OCI-LY7 (cell line): ENCODE results near the gene DARS1. TPM values are rescaled to one million over a fixed set of nuclear protein-coding genes. Genes with fewer than 3 reads are reported as not detected.
A peak's percentile ranks its signal among the peaks of the same experiment; 100 is the strongest.

Source experiments
- BruUV-seq: library from RNA; stranded (reverse); fragments of 400-500 nt; replicated peaks from 2 replicates; lab custom pipeline; 2021; lab: Mats Ljungman, UMichigan
- CTCF ChIA-PET: fragments of 300-600 bp; sonication (Branson Sonifier 250); formaldehyde crosslinking; loops from one replicate; lab custom pipeline; 2022; ENCODE audit warnings: antibody characterized with exemption; ENCODE audit not compliant: unreplicated experiment; lab: Charles Lee
- POLR2A ChIA-PET: fragments of 300-600 bp; sonication (Branson Sonifier 250); formaldehyde crosslinking; loops from one replicate; lab custom pipeline; 2022; ENCODE audit warnings: antibody characterized with exemption; lab: Charles Lee
- DNase-seq: peaks from one replicate; pipeline ENCODE4 v3.0.0-alpha.2; 2015; ENCODE audit warnings: low spot score
- H2AFZ ChIP-seq: fragments of 200-600 bp; sonication (generic), shearing (Covaris generic); 2 replicates; pipeline ENCODE4 v1.6.1; 2014; ENCODE audit warnings: mild to moderate bottlenecking, antibody characterized with exemption, low read length, moderate library complexity
- H3K27ac ChIP-seq: fragments of 200-600 bp; sonication (generic); 2 replicates; pipeline ENCODE4 v1.5.1; 2014; ENCODE audit warnings: mixed run types, low read depth, mild to moderate bottlenecking, moderate library complexity, low read length, inconsistent platforms; ENCODE audit not compliant: poor library complexity, severe bottlenecking
- H3K36me3 ChIP-seq: fragments of 200-600 bp; sonication (generic); 2 replicates; pipeline ENCODE4 v1.6.1; 2014; ENCODE audit warnings: mild to moderate bottlenecking, antibody characterized with exemption, low read length, moderate library complexity, mixed read lengths; ENCODE audit not compliant: insufficient read depth
- H3K4me1 ChIP-seq: fragments of 200-600 bp; sonication (generic); 2 replicates; pipeline ENCODE4 v1.5.1; 2014; ENCODE audit warnings: mild to moderate bottlenecking, low read length; ENCODE audit not compliant: insufficient read depth, poor library complexity, severe bottlenecking
- H3K4me2 ChIP-seq: fragments of 200-600 bp; sonication (generic); 2 replicates; pipeline ENCODE4 v1.6.1; 2014; ENCODE audit warnings: mild to moderate bottlenecking, low read length
- H3K4me3 ChIP-seq: fragments of 200-600 bp; sonication (generic); 2 replicates; pipeline ENCODE4 v1.5.1; 2014; ENCODE audit warnings: mild to moderate bottlenecking, low read depth, low read length; ENCODE audit not compliant: poor library complexity, severe bottlenecking
- H3K79me2 ChIP-seq: fragments of 200-600 bp; sonication (generic); 2 replicates; pipeline ENCODE4 v1.6.1; 2016; ENCODE audit warnings: low read depth, mild to moderate bottlenecking, low read length, moderate library complexity, mixed read lengths; ENCODE audit not compliant: insufficient read depth
- H3K9me2 ChIP-seq: fragments of 200-600 bp; sonication (generic); 2 replicates; pipeline ENCODE4 v1.6.1; 2016; ENCODE audit warnings: mild to moderate bottlenecking, low read length, mixed read lengths; ENCODE audit not compliant: insufficient read depth
- H3K9me3 ChIP-seq: fragments of 200-600 bp; sonication (generic); 2 replicates; pipeline ENCODE4 v1.6.1; 2014; ENCODE audit warnings: mild to moderate bottlenecking, mixed run types, low read length, mixed read lengths
- H4K20me1 ChIP-seq: fragments of 200-600 bp; sonication (generic); 2 replicates; pipeline ENCODE4 v1.6.1; 2014; ENCODE audit warnings: mild to moderate bottlenecking, antibody characterized with exemption, low read length, moderate library complexity, mixed read lengths; ENCODE audit not compliant: insufficient read depth
- CTCF ChIP-seq: fragments of 200-600 bp; sonication (generic); conservative IDR thresholded peaks from 2 replicates; pipeline ENCODE4 v1.5.1; 2014; ENCODE audit warnings: mild to moderate bottlenecking, antibody characterized with exemption, low read length, moderate library complexity, mixed read lengths
- EZH2phosphoT487 ChIP-seq: fragments of 200-600 bp; sonication (generic); IDR thresholded peaks from 2 replicates; pipeline ENCODE4 v1.6.1; 2018; ENCODE audit warnings: low read depth, borderline replicate concordance, mild to moderate bottlenecking, mixed run types, antibody characterized with exemption, low read length, moderate library complexity, mixed read lengths
- intact Hi-C: fragments of 100-400 bp; cut with micrococcal nuclease; formaldehyde crosslinking; loops from one replicate; pipeline ENCODE4 v1.10.0; 2022; ENCODE audit not compliant: unreplicated experiment
- total RNA-seq, 2 experiments: library from RNA; depleted of rRNA in 1 of 2; stranded (reverse); fragments of >200 nt in 1 of 2; shearing (Covaris generic) in 1 of 2; gene quantifications; 2 replicates each; pipeline ENCODE4 v1.2.3, GENCODE V29; 2014 to 2022

Gene DARS1
- total RNA-seq, 2 experiments from 2014 or later = 90.5 to 140 TPM

- Histone ChIP-seq H2AFZ (no peak overlapping the region), H3K4me2 (no peak overlapping the region), H3K9me2 (no peaks in the 10 kb centered on the region), H4K20me1 (no peaks in the 10 kb centered on the region), H3K27ac (no peak overlapping the region), H3K9me3 (peaks cover 5% of the 10 kb centered on the region; the same call in 1 of the 2 replicates), H3K4me3 (no peak overlapping the region), H3K79me2 (peaks cover 59% of the 10 kb centered on the region), H3K4me1 (no peaks in the 10 kb centered on the region), H3K36me3 (peaks cover 65% of the 10 kb centered on the region)
- intact Hi-C loops = no loop called here
- ChIA-PET CTCF (no interaction called here), POLR2A (interaction anchor here (1.3 to 1.8 kb wide), 3 partner anchors 11 to 34 kb away, joined by 5 to 8 read pairs (median 7); no protein-coding TSS in a partner anchor)
- TF ChIP-seq CTCF (no peak), EZH2phosphoT487 (no peak)
- DNase-seq = no peak
- BruUV-seq = no TSS peak
Observed at GRCh38 chr2:135944625-135945024, 40.8 kb downstream of the DARS1 start.

- no peaks in the 10 kb centered on the region for H3K4me1 ChIP-seq
- H3K9me3 ChIP-seq = peaks cover 5% of the 10 kb centered on the region; the same call in 1 of the 2 replicates
- ChIA-PET POLR2A (interaction anchor here (0.7 to 1.8 kb wide), 7 partner anchors 9 to 116 kb away, joined by 3 to 8 read pairs (median 5); no protein-coding TSS in a partner anchor), CTCF (no interaction called here)
- intact Hi-C loops = no loop called here
- H3K4me2 ChIP-seq = no peak overlapping the region
- no peaks in the 10 kb centered on the region for H3K9me2 ChIP-seq
- no peak overlapping the region for H3K27ac ChIP-seq
- no peak for TF ChIP-seq CTCF
- TF ChIP-seq EZH2phosphoT487 = no peak
- H3K36me3 ChIP-seq = peaks cover 64% of the 10 kb centered on the region
- no peak overlapping the region for H2AFZ ChIP-seq
- no peak for DNase-seq
- BruUV-seq = no TSS peak
- peaks cover 43% of the 10 kb centered on the region for H3K79me2 ChIP-seq
- no peak overlapping the region for H3K4me3 ChIP-seq
- H4K20me1 ChIP-seq = no peaks in the 10 kb centered on the region
Observed at GRCh38 chr2:135942936-135943688, 42.3 kb downstream of the DARS1 start.

- no TSS peak for BruUV-seq
Observed at GRCh38 chr2:135936524-135936923, 48.9 kb downstream of the DARS1 start.

More at GRCh38 chr2:135936524-135936923, 48.9 kb downstream of the DARS1 start:
- intact Hi-C loops = no loop called here
- DNase-seq = no peak
- ChIA-PET CTCF (no interaction called here), POLR2A (interaction anchor here (0.9 to 2.1 kb wide), 6 partner anchors 11 to 61 kb away, joined by 3 to 9 read pairs (median 4); no protein-coding TSS in a partner anchor)
- Histone ChIP-seq H3K79me2 (peaks cover 30% of the 10 kb centered on the region), H3K27ac (peak overlapping the region; percentile 28), H3K36me3 (peaks cover 77% of the 10 kb centered on the region), H3K4me3 (no peak overlapping the region), H4K20me1 (no peaks in the 10 kb centered on the region), H3K9me3 (peaks cover 6% of the 10 kb centered on the region; the same call in 1 of the 2 replicates), H3K4me1 (peaks cover 16% of the 10 kb centered on the region), H3K4me2 (peak overlapping the region; percentile 34), H3K9me2 (no peaks in the 10 kb centered on the region), H2AFZ (no peak overlapping the region)
- no peak for TF ChIP-seq EZH2phosphoT487
- no peak for TF ChIP-seq CTCF
